HEK293T (cell line): ENCODE results near the gene RNASE4.

Experiments
- CTCF ChIA-PET: fragments of 350-600 bp; formaldehyde crosslinking; extraction: SDS; loops from one replicate; lab custom pipeline; 2021; ENCODE audit warnings: antibody characterized with exemption, inconsistent platforms; lab: Yijun Ruan, JAX
- POLR2A ChIA-PET: fragments of 350-600 bp; formaldehyde crosslinking; extraction: SDS; loops from one replicate; lab custom pipeline; 2020; ENCODE audit warnings: antibody characterized with exemption, inconsistent platforms; lab: Yijun Ruan, JAX
- DNase-seq: peaks from one replicate; pipeline ENCODE4 v3.0.0; 2012; ENCODE audit warnings: mixed read lengths; ENCODE audit errors: extremely low spot score
- ARNT ChIP-seq: fragments of 450-650 bp; IDR thresholded peaks from 2 replicates; pipeline ENCODE4 v1.6.1; 2017; ENCODE audit warnings: mild to moderate bottlenecking
- BHLHE40 ChIP-seq: fragments of 450-650 bp; IDR thresholded peaks from 2 replicates; pipeline ENCODE4 v1.6.1; 2016; ENCODE audit warnings: mild to moderate bottlenecking, moderate library complexity, borderline replicate concordance
- CTBP1 ChIP-seq: fragments of 450-650 bp; IDR thresholded peaks from 2 replicates; pipeline ENCODE4 v1.6.1; 2016; ENCODE audit warnings: borderline replicate concordance
- ELF4 ChIP-seq: fragments of 450-650 bp; IDR thresholded peaks from 2 replicates; pipeline ENCODE4 v1.6.1; 2017; ENCODE audit warnings: antibody characterized with exemption
- FOXA1 ChIP-seq: fragments of 450-650 bp; IDR thresholded peaks from 2 replicates; pipeline ENCODE4 v1.6.1; 2016; ENCODE audit warnings: mild to moderate bottlenecking
- FOXK2 ChIP-seq: fragments of 450-650 bp; IDR thresholded peaks from 2 replicates; pipeline ENCODE4 v1.6.1; 2016; ENCODE audit warnings: mild to moderate bottlenecking
- FOXM1 ChIP-seq: fragments of 450-650 bp; IDR thresholded peaks from 2 replicates; pipeline ENCODE4 v1.6.1; 2017; ENCODE audit warnings: mild to moderate bottlenecking, borderline replicate concordance
- HDGF ChIP-seq: fragments of 450-650 bp; IDR thresholded peaks from 2 replicates; pipeline ENCODE4 v1.6.1; 2017; ENCODE audit warnings: antibody characterized with exemption, borderline replicate concordance
- L3MBTL2 ChIP-seq: fragments of 450-650 bp; conservative IDR thresholded peaks from 2 replicates; pipeline ENCODE4 v1.6.1; 2016; ENCODE audit warnings: mild to moderate bottlenecking
- LEF1 ChIP-seq: fragments of 450-650 bp; IDR thresholded peaks from 2 replicates; pipeline ENCODE4 v1.6.1; 2017; ENCODE audit warnings: mild to moderate bottlenecking, borderline replicate concordance
- NFRKB ChIP-seq: fragments of 450-650 bp; IDR thresholded peaks from 2 replicates; pipeline ENCODE4 v1.6.1; 2016; ENCODE audit warnings: mild to moderate bottlenecking, moderate library complexity
- SP1 ChIP-seq: fragments of 450-650 bp; IDR thresholded peaks from 2 replicates; pipeline ENCODE4 v1.6.1; 2017
- SUZ12 ChIP-seq: fragments of 450-650 bp; IDR thresholded peaks from 2 replicates; pipeline ENCODE4 v1.6.1; 2016; ENCODE audit warnings: mild to moderate bottlenecking
- TARDBP ChIP-seq: fragments of 450-650 bp; IDR thresholded peaks from 2 replicates; pipeline ENCODE4 v1.6.1; 2016
- ZNF384 ChIP-seq: fragments of 450-650 bp; IDR thresholded peaks from 2 replicates; pipeline ENCODE4 v1.6.1; 2016
- TF ChIP-seq, protein P1 (sequence below): fragments of 450-650 bp; IDR thresholded peaks from 2 replicates; pipeline ENCODE4 v1.6.1; 2016

RNASE4 gene

DNA sequence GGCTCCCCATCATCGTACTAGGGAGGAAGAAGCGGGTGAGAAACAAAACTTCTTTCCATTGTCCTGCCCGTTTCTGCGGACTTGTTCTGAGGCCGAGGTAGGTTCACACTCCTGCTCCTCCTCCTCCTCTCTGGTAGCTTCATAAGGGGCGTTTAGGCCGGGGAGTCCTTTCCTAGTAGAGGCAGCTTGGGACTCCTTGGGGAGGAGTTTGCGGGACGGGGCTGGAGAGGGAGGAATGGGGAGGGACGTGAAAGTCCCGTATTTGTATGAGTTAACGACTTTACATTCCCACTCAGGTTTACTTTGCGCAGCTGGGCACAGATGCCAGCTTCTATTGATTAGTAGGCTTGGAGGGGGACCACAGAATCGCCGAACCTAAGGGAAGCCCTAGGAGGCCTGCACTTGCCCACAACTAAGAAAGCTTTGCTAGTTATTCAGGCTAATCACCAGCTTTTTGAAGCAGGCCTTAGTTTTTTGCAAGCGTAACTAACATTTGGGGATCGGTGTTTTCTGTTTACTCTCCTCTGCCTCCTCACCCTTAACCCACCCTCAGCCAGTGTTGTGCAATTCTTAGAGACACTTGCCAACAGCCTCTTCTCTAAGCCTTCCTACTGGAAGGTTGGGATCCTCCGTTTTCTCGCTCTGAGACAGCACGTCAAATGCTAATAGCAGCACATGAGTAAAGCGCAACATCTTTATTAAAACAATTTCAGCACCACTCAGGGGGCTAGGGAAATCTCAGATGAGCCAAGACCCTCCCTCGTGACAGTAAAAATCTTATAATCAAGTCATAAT is 499 bp downstream of the RNASE4 start:
- ChIA-PET POLR2A (interaction anchor here (0.9 to 6.9 kb wide), 13 partner anchors 9 to 342 kb away, joined by 3 to 104 read pairs (median 36); partner anchors contain the start of gene PARP2), CTCF (interaction anchor here (0.6 to 4.4 kb wide), 6 partner anchors 21 to 286 kb away, joined by 3 to 27 read pairs (median 7); no protein-coding TSS in a partner anchor)
- DNase-seq = no peak
- TF ChIP-seq ZNF384 = no peak
- no peak for TF ChIP-seq SUZ12
- no peak for TF ChIP-seq HDGF
- TF ChIP-seq FOXM1 = no peak
- no peak for TF ChIP-seq ARNT
- no peak for TF ChIP-seq LEF1
- TF ChIP-seq ELF4 = no peak
- TF ChIP-seq FOXK2 = no peak

DNA sequence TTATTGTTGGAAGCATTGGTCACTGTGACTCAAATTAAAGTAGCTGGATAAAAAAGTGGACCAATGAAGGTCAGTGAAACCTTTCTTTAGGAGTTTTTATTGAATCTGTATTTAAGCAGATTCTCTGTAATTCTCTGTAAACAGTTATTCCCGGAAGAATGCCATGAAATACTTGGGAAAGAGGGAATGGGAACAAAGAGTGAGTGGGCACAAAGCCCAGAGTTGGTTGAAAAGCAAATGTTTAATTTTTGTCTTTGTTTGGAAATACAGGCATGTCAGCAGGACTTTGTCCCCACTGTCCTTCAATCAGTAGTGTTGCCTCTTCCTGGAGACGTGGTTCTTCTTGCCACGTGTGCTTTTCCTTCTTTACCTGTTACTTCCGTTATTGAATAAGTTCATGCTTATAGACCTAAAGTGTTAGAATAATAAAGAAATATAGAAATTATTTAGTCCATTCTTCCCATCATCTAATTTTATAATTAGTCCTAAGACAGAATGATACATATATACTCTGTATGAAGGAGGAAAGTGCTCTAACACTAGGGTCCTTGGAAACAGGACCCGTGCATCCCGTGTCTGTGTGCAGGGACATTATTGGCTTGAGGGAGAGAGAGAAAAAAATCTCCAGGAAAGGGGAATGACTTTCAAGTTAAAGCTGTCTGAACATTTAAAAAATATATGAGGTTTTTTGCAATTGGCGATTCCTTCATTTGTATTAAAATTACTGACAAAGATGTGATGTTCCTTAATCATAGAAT is 2.2 kb downstream of the RNASE4 start:
- DNase-seq = no peak
- TF ChIP-seq, protein P1, sequence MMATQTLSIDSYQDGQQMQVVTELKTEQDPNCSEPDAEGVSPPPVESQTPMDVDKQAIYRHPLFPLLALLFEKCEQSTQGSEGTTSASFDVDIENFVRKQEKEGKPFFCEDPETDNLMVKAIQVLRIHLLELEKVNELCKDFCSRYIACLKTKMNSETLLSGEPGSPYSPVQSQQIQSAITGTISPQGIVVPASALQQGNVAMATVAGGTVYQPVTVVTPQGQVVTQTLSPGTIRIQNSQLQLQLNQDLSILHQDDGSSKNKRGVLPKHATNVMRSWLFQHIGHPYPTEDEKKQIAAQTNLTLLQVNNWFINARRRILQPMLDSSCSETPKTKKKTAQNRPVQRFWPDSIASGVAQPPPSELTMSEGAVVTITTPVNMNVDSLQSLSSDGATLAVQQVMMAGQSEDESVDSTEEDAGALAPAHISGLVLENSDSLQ = no peak
- TF ChIP-seq SUZ12 (no peak), L3MBTL2 (no peak), CTBP1 (no peak), TARDBP (no peak), SP1 (no peak), FOXK2 (no peak), ZNF384 (no peak), FOXA1 (no peak), LEF1 (no peak), ELF4 (no peak), FOXM1 (no peak), BHLHE40 (no peak)
- CTCF ChIA-PET = no interaction called here
- POLR2A ChIA-PET = no interaction called here

DNA sequence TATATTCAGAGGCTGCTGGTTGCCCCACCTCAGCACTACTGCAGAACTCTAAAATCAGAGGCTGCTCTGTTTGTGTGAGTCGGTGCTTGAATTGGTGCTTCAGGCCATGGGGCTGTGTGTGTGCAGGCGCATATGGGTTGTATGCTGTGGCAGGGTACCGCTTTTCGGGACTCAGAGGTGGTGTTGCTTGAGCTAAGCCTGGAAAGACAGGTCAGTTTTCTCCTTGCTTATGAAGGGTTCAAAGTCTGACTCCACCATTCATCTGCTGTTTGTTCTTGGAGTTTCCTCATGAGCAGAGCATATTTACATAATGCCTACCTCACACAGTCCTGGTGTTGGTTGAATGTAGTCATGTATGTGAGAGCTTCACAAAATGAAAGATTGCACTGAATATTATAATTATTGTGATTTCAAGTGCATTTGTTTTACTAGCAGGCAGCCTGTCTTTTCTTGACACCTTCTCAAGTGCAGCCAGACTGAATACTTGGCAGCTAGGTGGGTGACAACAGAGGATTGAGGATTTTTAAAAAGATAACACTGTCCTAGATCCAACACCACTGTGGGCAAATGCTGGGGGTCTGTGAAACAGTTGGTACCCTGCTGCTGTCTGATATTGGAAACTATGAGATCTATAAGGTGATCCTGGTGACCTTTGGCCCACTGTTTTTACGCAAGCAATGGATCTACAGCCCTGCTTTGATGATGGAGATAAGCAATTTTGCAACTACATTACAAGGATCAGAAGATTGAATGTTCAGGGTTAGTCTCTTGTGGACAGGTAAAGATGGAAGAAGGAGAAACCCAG is 3.2 kb downstream of the RNASE4 start:
- no peak for DNase-seq
- ChIA-PET CTCF (interaction anchor here (0.8 kb wide), 1 partner anchor 283 kb away, joined by 3 read pairs; no protein-coding TSS in a partner anchor), POLR2A (no interaction called here)
- TF ChIP-seq FOXK2 (no peak), L3MBTL2 (no peak), ARNT (no peak), HDGF (no peak)

DNA sequence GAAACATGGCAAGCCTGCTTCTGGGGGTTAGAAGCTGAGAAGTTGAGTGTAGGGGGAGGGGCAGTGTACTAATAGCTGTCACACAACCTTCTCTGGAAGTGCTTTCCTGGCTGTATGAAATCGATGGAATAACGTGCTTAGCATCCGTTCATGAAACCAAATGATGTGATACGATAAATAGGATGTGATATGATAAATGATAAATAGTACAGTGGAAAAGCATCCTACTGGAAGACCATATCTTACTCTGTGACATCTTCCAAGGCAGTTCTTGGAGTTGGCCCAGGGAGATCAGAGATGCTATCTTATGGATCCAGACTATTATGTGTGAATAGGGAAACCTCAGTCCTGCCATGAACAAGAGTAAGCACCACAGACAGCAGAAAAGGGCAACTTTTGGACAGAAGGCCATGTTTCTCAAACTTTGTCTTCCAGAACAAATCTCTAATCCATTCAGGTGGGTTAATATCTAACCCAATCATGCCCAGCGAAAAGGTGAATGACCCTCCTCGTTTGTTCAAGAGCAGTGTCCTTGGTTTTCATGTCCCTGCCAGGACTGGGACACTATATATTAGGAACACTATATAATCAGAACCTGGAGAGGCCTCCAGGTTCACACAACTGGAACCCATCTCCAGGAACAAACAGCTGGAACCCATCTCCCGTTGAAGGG is 3.9 kb downstream of the RNASE4 start, which contains the start of gene ANG:
TSS of gene ANG (plus strand) at position 598 of the 673 bp plus-strand sequence. CDS start 4,801 bp downstream, outside the sequence.
- CTCF ChIA-PET = no interaction called here
- POLR2A ChIA-PET = no interaction called here

More for the DNA sequence above, 3.9 kb downstream of the RNASE4 start, which contains the start of gene ANG:
- DNase-seq = no peak
- TF ChIP-seq FOXM1 (no peak), FOXA1 (no peak), ZNF384 (no peak), ELF4 (no peak), FOXK2 (no peak), SUZ12 (no peak), BHLHE40 (no peak), SP1 (no peak), CTBP1 (no peak), HDGF (no peak), LEF1 (no peak), L3MBTL2 (no peak), ARNT (no peak), TARDBP (no peak), NFRKB (no peak)
- TF ChIP-seq, protein P1 = no peak
